ENCODE results near the gene C5AR1.
"Not testable (repeated sequence)": the region's sequence is repeated elsewhere in the genome, so short reads cannot be mapped to it uniquely, and the experiment has no call there.

C5AR1 gene

GRCh38 chr19:47309608-47310007 lies at the start of gene C5AR1:
Gene C5AR1 (plus strand): TSS chr19:47309861. CDS start chr19:47309896, 35 bp downstream.
- Histone ChIP-seq H3K27me3 (ENCODE audit: control insufficient read depth, insufficient read depth, low read length) (no peaks in the 10 kb centered on the region), H3K9ac (ENCODE audit: low read length) (peak within 1 kb of the TSS; percentile 34), H3K9me3 (ENCODE audit: control insufficient read depth, low read length) (no peaks in the 10 kb centered on the region), H3K4me3 (ENCODE audit: low read length) (no peak within 1 kb of the TSS), H3K4me1 (ENCODE audit: control insufficient read depth, insufficient read depth, low read length) (no peaks in the 10 kb centered on the region), H3K36me3 (ENCODE audit: control insufficient read depth, insufficient read depth, low read length) (no peaks in the 10 kb centered on the region)

- no peak overlapping the region for H3K9ac ChIP-seq (ENCODE audit: low read length)
- no peaks in the 10 kb centered on the region for H3K27me3 ChIP-seq (ENCODE audit: control insufficient read depth, insufficient read depth, low read length)
- H3K4me1 ChIP-seq (ENCODE audit: control insufficient read depth, insufficient read depth, low read length) = peaks cover 9% of the 10 kb centered on the region
- H3K36me3 ChIP-seq (ENCODE audit: control insufficient read depth, insufficient read depth, low read length) = peaks cover 5% of the 10 kb centered on the region
- no peak overlapping the region for H3K4me3 ChIP-seq (ENCODE audit: low read length)
- no peaks in the 10 kb centered on the region for H3K9me3 ChIP-seq (ENCODE audit: control insufficient read depth, low read length)
Measured at GRCh38 chr19:47260476-47260875, 49.2 kb upstream of the C5AR1 start.

GRCh38 chr19:47261946-47262793 lies 47.5 kb upstream of the C5AR1 start:
- not testable (repeated sequence) for H3K4me3 ChIP-seq (ENCODE audit: low read length); H3K4me1 ChIP-seq (ENCODE audit: control insufficient read depth, insufficient read depth, low read length); H3K36me3 ChIP-seq (ENCODE audit: control insufficient read depth, insufficient read depth, low read length); H3K9me3 ChIP-seq (ENCODE audit: control insufficient read depth, low read length); H3K9ac ChIP-seq (ENCODE audit: low read length); H3K27me3 ChIP-seq (ENCODE audit: control insufficient read depth, insufficient read depth, low read length)

- H3K27me3 ChIP-seq (ENCODE audit: control insufficient read depth, insufficient read depth, low read length) = no peaks in the 10 kb centered on the region
- H3K4me1 ChIP-seq (ENCODE audit: control insufficient read depth, insufficient read depth, low read length) = no peaks in the 10 kb centered on the region
- peaks cover 10% of the 10 kb centered on the region for H3K36me3 ChIP-seq (ENCODE audit: control insufficient read depth, insufficient read depth, low read length)
- no peak overlapping the region for H3K4me3 ChIP-seq (ENCODE audit: low read length)
- H3K9me3 ChIP-seq (ENCODE audit: control insufficient read depth, low read length) = no peaks in the 10 kb centered on the region
- no peak overlapping the region for H3K9ac ChIP-seq (ENCODE audit: low read length)
Measured at GRCh38 chr19:47264629-47265028, 45.0 kb upstream of the C5AR1 start.

GRCh38 chr19:47266401-47266941 lies 43.2 kb upstream of the C5AR1 start:
- H3K4me1 ChIP-seq (ENCODE audit: control insufficient read depth, insufficient read depth, low read length) = no peaks in the 10 kb centered on the region
- peaks cover 5% of the 10 kb centered on the region for H3K36me3 ChIP-seq (ENCODE audit: control insufficient read depth, insufficient read depth, low read length)
- H3K27me3 ChIP-seq (ENCODE audit: control insufficient read depth, insufficient read depth, low read length) = no peaks in the 10 kb centered on the region
- no peaks in the 10 kb centered on the region for H3K9me3 ChIP-seq (ENCODE audit: control insufficient read depth, low read length)
- no peak overlapping the region for H3K4me3 ChIP-seq (ENCODE audit: low read length)
- H3K9ac ChIP-seq (ENCODE audit: low read length) = no peak overlapping the region

GRCh38 chr19:47267350-47267759 lies 42.3 kb upstream of the C5AR1 start:
- Histone ChIP-seq H3K9ac (ENCODE audit: low read length) (no peak overlapping the region), H3K36me3 (ENCODE audit: control insufficient read depth, insufficient read depth, low read length) (peaks cover 5% of the 10 kb centered on the region), H3K4me1 (ENCODE audit: control insufficient read depth, insufficient read depth, low read length) (no peaks in the 10 kb centered on the region), H3K27me3 (ENCODE audit: control insufficient read depth, insufficient read depth, low read length) (no peaks in the 10 kb centered on the region), H3K4me3 (ENCODE audit: low read length) (no peak overlapping the region), H3K9me3 (ENCODE audit: control insufficient read depth, low read length) (no peaks in the 10 kb centered on the region)

- peaks cover 5% of the 10 kb centered on the region for H3K4me1 ChIP-seq (ENCODE audit: control insufficient read depth, insufficient read depth, low read length)
- H3K9me3 ChIP-seq (ENCODE audit: control insufficient read depth, low read length) = no peaks in the 10 kb centered on the region
- no peaks in the 10 kb centered on the region for H3K27me3 ChIP-seq (ENCODE audit: control insufficient read depth, insufficient read depth, low read length)
- H3K36me3 ChIP-seq (ENCODE audit: control insufficient read depth, insufficient read depth, low read length) = peaks cover 5% of the 10 kb centered on the region
- no peak overlapping the region for H3K4me3 ChIP-seq (ENCODE audit: low read length)
- H3K9ac ChIP-seq (ENCODE audit: low read length) = no peak overlapping the region
Measured at GRCh38 chr19:47268028-47268427, 41.6 kb upstream of the C5AR1 start.

- Histone ChIP-seq H3K27me3 (ENCODE audit: control insufficient read depth, insufficient read depth, low read length) (no peaks in the 10 kb centered on the region), H3K9ac (ENCODE audit: low read length) (no peak overlapping the region), H3K9me3 (ENCODE audit: control insufficient read depth, low read length) (no peaks in the 10 kb centered on the region), H3K4me1 (ENCODE audit: control insufficient read depth, insufficient read depth, low read length) (peaks cover 5% of the 10 kb centered on the region), H3K36me3 (ENCODE audit: control insufficient read depth, insufficient read depth, low read length) (peaks cover 5% of the 10 kb centered on the region), H3K4me3 (ENCODE audit: low read length) (no peak overlapping the region)
Measured at GRCh38 chr19:47269596-47269995, 40.1 kb upstream of the C5AR1 start.

GRCh38 chr19:47270408-47270807 lies 39.3 kb upstream of the C5AR1 start:
- H3K9me3 ChIP-seq (ENCODE audit: control insufficient read depth, low read length) = no peaks in the 10 kb centered on the region
- no peak overlapping the region for H3K9ac ChIP-seq (ENCODE audit: low read length)
- H3K36me3 ChIP-seq (ENCODE audit: control insufficient read depth, insufficient read depth, low read length) = peaks cover 5% of the 10 kb centered on the region
- no peak overlapping the region for H3K4me3 ChIP-seq (ENCODE audit: low read length)
- peaks cover 10% of the 10 kb centered on the region for H3K4me1 ChIP-seq (ENCODE audit: control insufficient read depth, insufficient read depth, low read length)
- no peaks in the 10 kb centered on the region for H3K27me3 ChIP-seq (ENCODE audit: control insufficient read depth, insufficient read depth, low read length)

- Histone ChIP-seq H3K27me3 (ENCODE audit: control insufficient read depth, insufficient read depth, low read length) (no peaks in the 10 kb centered on the region), H3K9ac (ENCODE audit: low read length) (no peak overlapping the region), H3K4me1 (ENCODE audit: control insufficient read depth, insufficient read depth, low read length) (peaks cover 14% of the 10 kb centered on the region), H3K36me3 (ENCODE audit: control insufficient read depth, insufficient read depth, low read length) (no peaks in the 10 kb centered on the region), H3K4me3 (ENCODE audit: low read length) (no peak overlapping the region), H3K9me3 (ENCODE audit: control insufficient read depth, low read length) (no peaks in the 10 kb centered on the region)
Measured at GRCh38 chr19:47271949-47272348, 37.7 kb upstream of the C5AR1 start.

GRCh38 chr19:47272448-47273312 lies 37.0 kb upstream of the C5AR1 start:
- Histone ChIP-seq H3K36me3 (ENCODE audit: control insufficient read depth, insufficient read depth, low read length) (no peaks in the 10 kb centered on the region), H3K9me3 (ENCODE audit: control insufficient read depth, low read length) (no peaks in the 10 kb centered on the region), H3K4me3 (ENCODE audit: low read length) (peak overlapping the region; percentile 48), H3K27me3 (ENCODE audit: control insufficient read depth, insufficient read depth, low read length) (no peaks in the 10 kb centered on the region), H3K4me1 (ENCODE audit: control insufficient read depth, insufficient read depth, low read length) (peaks cover 14% of the 10 kb centered on the region), H3K9ac (ENCODE audit: low read length) (peak overlapping the region; percentile 89)

All from mucosa of stomach (tissue), 1 donor.